NCI-H2196 treated with DMSO at 0.1 percent for 48 hours (cell line): Measurements from ENCODE around the gene SEMA3C.

Experiments used
- DNase-seq: peaks from one replicate; lab custom pipeline; 2025; ENCODE audit not compliant: unreplicated experiment; lab: John Stamatoyannopoulos, UW

The SEMA3C gene

GRCh38 chr7:80748363-80749042, 170.3 kb downstream of the SEMA3C start:
- DNase-seq = no peak

DNA sequence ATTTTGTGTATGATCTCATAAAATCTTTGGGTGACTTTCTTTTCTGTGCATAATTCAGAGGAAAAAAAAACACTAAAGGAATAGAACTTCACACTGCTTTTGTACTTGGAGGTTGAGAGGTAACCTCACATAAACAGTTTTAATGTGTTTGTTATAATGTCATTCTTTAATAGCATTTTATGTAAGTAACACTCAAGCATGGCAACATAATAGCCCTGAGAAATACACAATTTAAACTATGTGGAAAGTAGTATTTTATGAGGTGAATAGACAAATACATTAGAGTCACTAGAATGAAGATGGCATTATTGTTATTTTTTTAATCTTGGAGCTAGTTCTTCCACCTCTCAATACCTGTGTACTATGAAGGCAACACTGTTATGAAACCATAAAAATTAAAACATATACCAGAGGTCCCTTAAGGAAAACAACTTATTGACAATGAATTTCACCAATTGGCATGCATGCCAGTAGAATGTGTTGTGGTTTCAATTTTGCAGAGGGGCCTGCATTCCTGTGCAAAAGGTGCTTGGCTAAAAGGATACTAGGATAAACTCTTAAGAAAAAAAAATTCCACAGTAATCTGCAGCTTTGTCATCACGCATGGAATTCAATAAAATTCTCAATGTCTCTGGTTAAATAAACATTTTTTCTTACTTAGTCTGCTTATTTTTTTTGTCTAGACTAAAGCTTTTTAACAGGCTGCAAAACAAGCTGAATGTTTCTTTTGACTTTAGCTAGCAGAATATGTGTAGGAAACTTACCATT, 177.9 kb downstream of the SEMA3C start:
- DNase-seq = no peak

DNA sequence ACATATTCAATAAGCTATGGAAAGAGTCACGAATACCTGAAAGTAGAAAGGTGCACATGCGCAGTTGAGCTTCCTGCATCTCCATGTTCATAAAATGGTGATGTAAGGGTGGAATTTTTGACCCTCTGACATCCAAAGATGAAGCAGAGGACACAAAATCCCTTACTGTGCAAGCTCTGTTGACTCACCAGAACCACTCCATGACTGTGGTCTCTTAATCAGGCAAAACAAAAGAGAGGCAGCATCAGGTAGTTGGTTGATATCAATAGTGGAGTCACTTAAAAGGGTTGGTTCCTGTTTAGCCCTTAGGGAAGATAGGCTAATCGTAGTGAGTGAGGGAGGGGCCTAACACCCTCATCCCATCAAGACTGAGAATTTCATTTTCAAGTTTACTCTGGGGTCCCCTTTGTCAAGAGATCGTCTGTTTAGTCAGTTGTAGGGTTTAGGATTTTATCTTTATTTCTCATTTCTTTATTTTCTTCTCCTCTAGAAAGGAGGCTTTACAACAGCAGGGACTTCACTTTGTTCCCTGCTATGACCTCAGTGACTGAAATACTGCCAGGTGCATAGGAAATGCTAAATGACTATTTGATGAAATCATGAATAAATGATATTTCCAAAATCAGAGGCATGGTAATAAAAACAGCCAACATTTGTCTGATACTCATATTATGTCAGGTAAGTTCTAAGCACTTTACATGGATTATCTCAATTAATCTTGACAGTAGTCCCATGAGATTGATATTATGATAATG, 182.3 kb downstream of the SEMA3C start:
- no peak for DNase-seq

DNA sequence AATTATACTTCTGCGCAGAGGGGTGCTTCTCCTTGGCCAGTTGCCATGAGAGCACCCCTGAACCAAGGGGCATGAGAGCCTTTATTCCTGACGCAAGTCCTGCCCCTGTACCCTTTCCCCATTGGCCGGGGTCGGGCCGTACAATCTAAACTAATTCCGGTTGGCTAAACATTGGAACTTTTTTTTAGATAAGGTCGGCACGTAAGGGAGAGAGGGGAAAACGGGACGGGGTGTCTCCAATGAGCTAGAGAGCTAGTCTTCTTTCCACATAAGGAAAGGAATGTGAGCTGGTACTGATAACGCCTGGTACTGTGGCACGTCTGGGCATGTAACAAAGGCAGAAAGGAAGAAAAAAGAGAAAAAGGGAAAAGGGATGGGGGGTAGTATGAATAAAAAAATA, 183.5 kb downstream of the SEMA3C start:
- DNase-seq = no peak

GRCh38 chr7:80734011-80734410, 184.8 kb downstream of the SEMA3C start:
- DNase-seq = no peak

DNA sequence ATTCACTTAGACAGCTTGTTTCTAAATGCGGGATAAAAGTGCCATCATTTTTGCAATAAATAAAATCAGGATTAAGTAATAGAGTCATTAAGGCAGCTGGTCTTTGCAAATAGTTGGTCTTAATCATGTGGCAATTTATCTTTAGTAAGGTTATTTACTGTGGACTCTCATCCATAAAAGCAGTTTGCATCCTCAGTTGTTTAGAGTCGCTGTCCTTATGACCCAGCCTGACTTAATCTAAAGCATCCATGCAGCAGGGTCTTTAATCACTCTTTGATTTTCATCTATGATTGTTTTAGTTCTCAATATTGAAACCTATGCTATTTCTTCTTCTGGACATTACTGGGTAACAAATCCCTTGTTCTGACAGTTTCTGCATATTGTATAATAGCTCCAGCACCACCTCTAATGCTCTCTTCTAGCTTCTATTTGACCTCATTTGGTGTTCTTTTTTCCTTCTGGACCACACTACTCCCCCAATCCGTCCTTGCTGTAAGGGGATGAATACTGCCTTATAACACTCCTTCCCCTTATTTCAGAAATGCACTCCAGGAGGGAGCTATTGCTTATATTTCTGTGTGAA, 185.4 kb downstream of the SEMA3C start:
- no peak for DNase-seq

- no peak for DNase-seq
Measured at GRCh38 chr7:80732630-80733029, 186.2 kb downstream of the SEMA3C start.

GRCh38 chr7:80731281-80731680, 187.6 kb downstream of the SEMA3C start:
- no peak for DNase-seq

GRCh38 chr7:80729591-80730320, 189.1 kb downstream of the SEMA3C start:
- DNase-seq = no peak

GRCh38 chr7:80726666-80727065, 192.2 kb downstream of the SEMA3C start:
- no peak for DNase-seq

DNA sequence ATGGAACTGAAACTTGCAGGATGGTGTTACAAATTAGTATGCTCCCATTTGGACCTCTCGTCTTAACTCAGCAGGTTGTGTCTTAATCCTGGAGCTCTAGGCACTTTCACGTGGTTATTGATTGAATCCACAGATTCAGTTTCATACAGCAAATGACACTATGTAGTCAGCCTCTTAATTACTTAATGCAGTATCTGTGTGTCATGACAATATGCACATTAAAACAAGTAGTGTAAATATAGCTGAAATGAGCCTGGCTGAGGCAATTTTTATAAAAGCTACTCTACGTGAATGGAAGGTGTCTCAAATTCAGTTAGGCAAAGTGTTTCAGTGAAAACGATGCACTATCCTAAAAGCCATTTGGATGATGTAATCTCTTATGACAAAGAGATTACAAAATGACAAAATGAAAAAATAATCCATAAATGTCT, 193.7 kb downstream of the SEMA3C start:
- no peak for DNase-seq

DNA sequence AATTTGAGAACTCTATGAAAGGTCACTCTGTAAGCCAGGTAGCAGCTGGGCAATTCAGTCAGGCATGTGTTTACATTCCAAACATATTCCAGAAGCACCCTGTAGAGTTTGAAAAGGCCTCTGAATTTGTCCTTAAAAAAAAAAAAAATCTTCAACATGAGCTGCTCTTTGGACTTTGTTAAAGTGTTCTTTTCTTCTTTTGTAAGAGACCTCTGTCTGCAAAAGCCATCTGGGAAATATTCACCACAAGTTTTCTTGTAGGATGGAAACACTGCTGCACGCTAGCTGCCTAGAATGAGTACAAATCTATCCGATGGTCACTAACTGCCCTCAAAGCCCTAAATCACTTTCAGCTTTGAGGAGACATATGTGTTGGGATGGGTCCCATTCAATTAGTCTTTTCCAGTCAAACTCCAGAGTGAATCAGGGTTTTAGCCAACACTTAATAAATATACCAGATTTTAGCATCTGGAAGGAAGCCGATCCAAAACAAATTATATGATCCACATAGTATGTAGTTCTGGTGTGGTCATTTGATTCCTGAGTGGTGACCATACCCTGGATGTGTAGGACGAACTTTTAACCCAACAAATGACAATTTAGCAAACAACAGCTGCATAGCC, 194.5 kb downstream of the SEMA3C start:
- DNase-seq = no peak

GRCh38 chr7:80722616-80723195, 196.1 kb downstream of the SEMA3C start:
- no peak for DNase-seq

DNA sequence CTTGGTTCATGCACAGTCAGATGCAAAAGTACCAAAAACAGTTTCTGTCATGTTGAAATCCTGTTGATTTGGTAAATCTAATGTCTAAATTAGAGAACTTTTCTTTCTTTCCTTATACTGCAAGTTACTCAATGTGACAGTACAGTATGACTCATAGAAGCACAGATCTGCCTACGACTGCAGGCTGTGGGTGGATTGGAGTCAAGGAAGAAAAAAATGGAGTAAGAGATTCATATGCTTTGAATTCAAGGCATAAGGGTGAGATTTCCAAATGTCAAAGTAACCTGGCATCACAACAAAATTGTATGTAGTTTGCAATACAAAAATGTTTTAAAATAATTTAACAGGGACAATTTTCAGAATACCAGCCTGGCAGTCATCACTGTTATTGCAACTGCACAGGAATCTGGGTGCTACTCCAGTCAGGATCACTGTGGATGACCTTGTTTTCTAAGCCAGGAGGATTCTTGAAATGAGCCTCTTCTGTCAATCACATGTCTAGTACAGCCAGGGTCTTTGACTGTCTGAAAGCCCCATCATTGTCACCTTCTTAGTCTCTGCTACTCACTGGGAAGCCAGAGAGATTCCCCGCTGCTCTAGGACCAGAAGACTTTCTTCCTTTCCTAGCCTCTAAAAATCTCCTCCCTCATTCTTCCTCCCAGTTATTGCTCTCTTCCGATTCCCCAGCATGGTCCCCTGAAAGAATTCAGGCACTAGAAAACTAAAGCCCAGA, 196.8 kb downstream of the SEMA3C start:
- DNase-seq = no peak

DNA sequence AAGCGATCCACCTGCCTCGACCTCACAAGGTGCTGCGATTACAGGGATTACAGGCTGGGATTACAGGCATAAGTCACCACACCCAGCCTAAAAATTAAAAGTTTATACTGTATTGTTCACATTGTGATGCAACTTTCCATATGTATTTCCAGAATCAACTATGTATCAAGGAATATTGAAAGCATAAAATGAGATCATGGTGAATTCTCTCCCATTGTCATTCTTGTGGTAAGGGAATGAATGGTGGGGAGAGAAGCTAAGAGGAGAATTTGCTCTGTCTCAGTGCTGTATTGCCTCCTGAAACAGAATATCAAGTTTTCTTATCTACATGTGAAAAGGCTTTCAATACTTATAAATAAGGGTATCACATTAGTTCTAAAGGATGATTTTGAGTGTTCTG, 198.7 kb downstream of the SEMA3C start:
- DNase-seq = no peak

DNA sequence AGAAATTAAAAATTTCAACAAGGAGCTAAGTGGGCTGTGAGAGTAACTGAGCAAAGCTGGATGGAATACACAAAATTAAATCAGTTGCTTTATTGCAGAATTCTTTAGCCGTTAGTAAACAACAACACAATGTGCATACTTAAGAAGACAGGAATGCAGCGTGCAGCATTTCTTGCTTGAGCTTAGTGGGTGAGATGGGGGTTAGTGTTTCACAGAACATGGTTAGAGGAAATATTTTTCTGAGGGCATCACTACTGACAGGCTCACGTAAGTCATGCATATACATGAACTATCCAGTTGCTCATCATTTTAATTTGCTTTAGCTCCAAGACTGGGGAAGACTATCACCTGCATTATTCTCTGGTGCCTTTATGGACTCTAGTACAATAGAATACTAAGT, 199.6 kb downstream of the SEMA3C start:
- DNase-seq = no peak

DNA sequence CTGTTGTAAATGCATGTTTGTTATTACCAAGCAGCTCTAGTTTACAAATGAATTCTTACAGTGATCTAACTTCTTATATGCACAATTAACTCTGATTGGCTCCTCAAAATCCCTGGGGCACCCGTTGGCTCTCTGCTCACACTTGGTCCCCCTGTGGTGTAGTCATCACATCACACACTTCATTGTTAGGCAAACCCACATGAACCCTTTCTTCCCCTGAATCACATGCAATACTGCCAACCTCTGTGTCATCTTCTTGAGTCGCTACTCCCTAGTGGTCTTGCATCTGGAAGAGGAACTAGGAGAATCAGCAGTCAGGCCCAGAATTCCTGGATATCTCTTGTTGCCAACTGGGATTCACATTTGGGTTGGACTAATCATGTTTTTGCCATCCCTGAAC, 207.3 kb downstream of the SEMA3C start:
- DNase-seq = no peak

DNA sequence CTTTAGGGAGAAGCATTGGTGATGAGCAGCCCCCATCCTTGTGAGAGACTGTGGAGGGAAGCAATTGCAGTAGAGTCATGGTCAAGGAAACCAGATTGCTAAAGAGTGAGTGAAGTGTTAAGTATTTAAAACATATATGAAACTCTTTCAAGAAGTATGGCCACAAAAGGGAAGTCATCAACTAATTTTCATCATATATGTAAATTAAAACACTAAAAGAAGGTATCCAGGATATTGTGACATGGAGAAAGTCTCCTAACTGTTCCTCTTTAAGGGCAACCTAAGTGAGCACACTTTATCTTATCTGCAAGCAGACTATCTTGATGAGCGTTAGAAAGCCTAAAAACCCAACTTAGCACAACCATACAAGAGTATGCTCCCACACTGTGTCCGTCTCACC, 210.7 kb downstream of the SEMA3C start:
- DNase-seq = no peak

DNA sequence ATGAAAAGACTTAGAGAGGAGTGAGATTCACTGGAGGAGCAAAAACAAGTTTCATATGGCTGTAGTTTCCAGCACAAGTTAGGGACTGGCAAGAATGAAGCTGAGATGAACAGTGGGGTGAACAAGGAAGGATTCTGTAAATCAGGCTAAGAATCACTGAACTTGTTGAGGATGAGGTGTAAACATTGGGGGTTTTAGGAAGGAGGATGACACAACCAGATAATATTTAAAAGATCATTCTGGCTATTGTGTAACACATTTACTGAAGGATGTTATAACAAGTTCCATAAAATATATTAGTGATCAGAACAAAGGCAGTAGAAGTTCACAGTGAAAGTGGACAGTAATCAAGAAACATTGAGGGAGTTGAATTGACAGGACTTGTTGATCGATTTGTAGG, 211.5 kb downstream of the SEMA3C start:
- no peak for DNase-seq
